GM19025 (cell line): ENCODE measurements around the gene MICU2.
A peak's percentile ranks its signal among the peaks of the same experiment; 100 is the strongest.

Source experiments
- ATAC-seq: cut with Tn5 transposase; IDR thresholded peaks from one replicate; pipeline ENCODE4 v1.9.1; 2021; ENCODE audit warnings: mild to moderate bottlenecking, low read depth, moderate library complexity; ENCODE audit not compliant: unreplicated experiment

The MICU2 gene

GRCh38 chr13:21504379-21504778 lies 99.6 kb downstream of the MICU2 start:
- no peak for ATAC-seq

GRCh38 chr13:21501686-21502085 lies 102.3 kb downstream of the MICU2 start:
- ATAC-seq, result no peak

- no peak for ATAC-seq
Observed at GRCh38 chr13:21486322-21486721, 117.6 kb downstream of the MICU2 start.

- no peak for ATAC-seq
Observed at GRCh38 chr13:21483748-21484147, 120.2 kb downstream of the MICU2 start.

- ATAC-seq, result no peak
Observed at GRCh38 chr13:21481359-21481758, 122.6 kb downstream of the MICU2 start.

GRCh38 chr13:21478881-21479808 lies 124.8 kb downstream of the MICU2 start:
- ATAC-seq, result no peak

- ATAC-seq, result peak; percentile 71
Observed at GRCh38 chr13:21476893-21477472, 127.0 kb downstream of the MICU2 start.

- ATAC-seq, result no peak
Observed at GRCh38 chr13:21475115-21475514, 128.9 kb downstream of the MICU2 start.

- no peak for ATAC-seq
Observed at GRCh38 chr13:21470785-21471184, 133.2 kb downstream of the MICU2 start.

- no peak for ATAC-seq
Observed at GRCh38 chr13:21466527-21466926, 137.4 kb downstream of the MICU2 start.

- no peak for ATAC-seq
Observed at GRCh38 chr13:21465710-21466160, 138.2 kb downstream of the MICU2 start.

- no peak for ATAC-seq
Observed at GRCh38 chr13:21463424-21463823, 140.5 kb downstream of the MICU2 start.

GRCh38 chr13:21461131-21461530 lies 142.8 kb downstream of the MICU2 start:
- ATAC-seq, result no peak

- ATAC-seq, result peak; percentile 89
Observed at GRCh38 chr13:21458813-21459701, 144.9 kb downstream of the MICU2 start, which contains the start of gene ZDHHC20. Gene ZDHHC20, minus strand, starts transcription at chr13:21459303. Its CDS starts 132 bp downstream, at chr13:21459171.

GRCh38 chr13:21458451-21458812 lies 145.5 kb downstream of the MICU2 start:
- peak; percentile 19 for ATAC-seq

GRCh38 chr13:21453387-21454081 lies 150.4 kb downstream of the MICU2 start:
- ATAC-seq, result no peak

- ATAC-seq, result no peak
Observed at GRCh38 chr13:21450936-21451335, 153.0 kb downstream of the MICU2 start.

- no peak for ATAC-seq
Observed at GRCh38 chr13:21446656-21447055, 157.3 kb downstream of the MICU2 start.

- ATAC-seq, result no peak
Observed at GRCh38 chr13:21445759-21446158, 158.2 kb downstream of the MICU2 start.

- ATAC-seq, result no peak
Observed at GRCh38 chr13:21443171-21443570, 160.8 kb downstream of the MICU2 start.
